PC-3 (cell line): ENCODE data around the gene ATG2A. TPM values are rescaled to one million over a fixed set of nuclear protein-coding genes. Genes with fewer than 3 reads are reported as not detected.

Experiments
- ATAC-seq: fragments of 200-7000 bp; cut with Tn5 transposase; 2 replicates; pipeline ENCODE4 v1.9.1; 2020; ENCODE audit warnings: mild to moderate bottlenecking, moderate library complexity
- BruUV-seq: library from RNA; stranded (reverse); fragments of 400-500 nt; replicated peaks from 2 replicates; lab custom pipeline; 2021; lab: Mats Ljungman, UMichigan
- CTCF ChIA-PET: fragments of 300-600 bp; sonication (Branson Sonifier 250); formaldehyde crosslinking; loops from one replicate; lab custom pipeline; 2022; ENCODE audit warnings: antibody characterized with exemption; lab: Charles Lee
- POLR2A ChIA-PET: fragments of 300-600 bp; sonication (Branson Sonifier 250); formaldehyde crosslinking; loops from one replicate; lab custom pipeline; 2022; ENCODE audit warnings: antibody characterized with exemption; ENCODE audit not compliant: unreplicated experiment; lab: Charles Lee
- DNase-seq: peaks from one replicate; pipeline ENCODE4 v3.0.0-alpha.2; 2015
- H2AFZ ChIP-seq: fragments of 300-600 bp; sonication (generic); 2 replicates; pipeline ENCODE4 v1.6.0; 2016; ENCODE audit warnings: antibody characterized with exemption, low read length
- H3F3A ChIP-seq: fragments of 300-600 bp; sonication (generic); one replicate; pipeline ENCODE4 v1.6.0; 2017; ENCODE audit warnings: antibody characterized with exemption, low read length, control low read depth, mild to moderate bottlenecking; ENCODE audit not compliant: unreplicated experiment
- H3K27ac ChIP-seq: fragments of 300-600 bp; sonication (generic); 2 replicates; pipeline ENCODE4 v1.5.1; 2016; ENCODE audit warnings: mild to moderate bottlenecking, low read length
- H3K27me3 ChIP-seq: fragments of 300-600 bp; sonication (generic); 2 replicates; pipeline ENCODE4 v1.6.1; 2016; ENCODE audit warnings: low read length, mixed read lengths
- H3K36me3 ChIP-seq: fragments of 300-600 bp; sonication (generic); 2 replicates; pipeline ENCODE4 v1.6.1; 2016; ENCODE audit warnings: low read depth, mixed run types, low read length, mixed read lengths
- H3K4me1 ChIP-seq: fragments of 300-600 bp; sonication (generic); 2 replicates; pipeline ENCODE4 v1.5.1; 2016; ENCODE audit warnings: low read length; ENCODE audit not compliant: insufficient read depth
- H3K4me2 ChIP-seq: fragments of 300-600 bp; sonication (generic); 2 replicates; pipeline ENCODE4 v1.6.0; 2016; ENCODE audit warnings: low read length
- H3K4me3 ChIP-seq: fragments of 300-600 bp; sonication (generic); 2 replicates; pipeline ENCODE4 v1.5.1; 2016; ENCODE audit warnings: mild to moderate bottlenecking, low read length, mixed read lengths
- H3K79me2 ChIP-seq: fragments of 300-600 bp; sonication (generic); 2 replicates; pipeline ENCODE4 v1.6.1; 2017; ENCODE audit warnings: low read length, mixed read lengths
- H3K9ac ChIP-seq: fragments of 300-600 bp; sonication (generic); 2 replicates; pipeline ENCODE4 v1.6.0; 2016; ENCODE audit warnings: mild to moderate bottlenecking, low read length
- H3K9me2 ChIP-seq: fragments of 300-600 bp; sonication (generic); replicated peaks from 2 replicates; pipeline ENCODE4 v1.6.1; 2016; ENCODE audit warnings: mixed run types, low read length, mixed read lengths
- H3K9me3 ChIP-seq: fragments of 300-600 bp; sonication (generic); 2 replicates; pipeline ENCODE4 v1.6.1; 2016; ENCODE audit warnings: low read length, mixed read lengths
- H4K20me1 ChIP-seq: fragments of 300-600 bp; sonication (generic); 2 replicates; pipeline ENCODE4 v1.6.1; 2016; ENCODE audit warnings: low read length, mixed read lengths
- CTCF ChIP-seq: fragments of 300-600 bp; sonication (generic); conservative IDR thresholded peaks from 2 replicates; pipeline ENCODE4 v1.5.1; 2017; ENCODE audit warnings: antibody characterized with exemption, low read depth, mild to moderate bottlenecking, low read length
- EZH2 ChIP-seq: fragments of 300-600 bp; sonication (generic); IDR thresholded peaks from one replicate; pipeline ENCODE4 v1.6.1; 2017; ENCODE audit warnings: antibody characterized with exemption, mild to moderate bottlenecking, low read length; ENCODE audit not compliant: unreplicated experiment
- EZH2phosphoT487 ChIP-seq: fragments of 300-600 bp; sonication (generic); IDR thresholded peaks from 2 replicates; pipeline ENCODE4 v1.6.1; 2018; ENCODE audit warnings: mild to moderate bottlenecking, antibody characterized with exemption, low read length, borderline replicate concordance
- intact Hi-C: fragments of 100-400 bp; cut with micrococcal nuclease; formaldehyde crosslinking; loops from 2 replicates; pipeline ENCODE4 v1.9.0; 2023
- total RNA-seq: library from RNA; depleted of rRNA; stranded (reverse); fragments of >200 nt; gene quantifications from 2 replicates; pipeline ENCODE4 v1.2.3, GENCODE V29; 2014

ATG2A gene
- total RNA-seq, 1 experiment from 2014 or later = 45.6 TPM

- H3K9me2 ChIP-seq = no peaks in the 10 kb centered on the region
- TSS peak; percentile 54 for BruUV-seq
- peak overlapping the region; percentile 36 for H3K4me3 ChIP-seq
- peak; percentile 79 for ATAC-seq
- POLR2A ChIA-PET = interaction anchor here (0.6 to 1.3 kb wide), 3 partner anchors 14 to 24 kb away, joined by 3 to 23 read pairs (median 7); partner anchors contain the start of gene EHD1
- H3K4me1 ChIP-seq = peaks cover 56% of the 10 kb centered on the region
- peaks cover 54% of the 10 kb centered on the region for H3K79me2 ChIP-seq
- peak overlapping the region; percentile 75 for H3K4me2 ChIP-seq
- no peaks in the 10 kb centered on the region for H4K20me1 ChIP-seq
- peaks cover 52% of the 10 kb centered on the region for H3K36me3 ChIP-seq
- CTCF ChIA-PET = interaction anchor here (0.6 to 1.0 kb wide), 2 partner anchors 11 to 14 kb away, joined by 3 to 6 read pairs; no protein-coding TSS in a partner anchor
- peak; percentile 100 for DNase-seq
- H3F3A ChIP-seq = peaks cover 4% of the 10 kb centered on the region
- no peaks in the 10 kb centered on the region for H3K27me3 ChIP-seq
- intact Hi-C loops = loop anchor here (1.0 to 2.0 kb wide), 2 partner anchors 14 to 24 kb away; partner anchors contain the start of gene EHD1
- peak overlapping the region; percentile 96 for H3K27ac ChIP-seq
- TF ChIP-seq CTCF = no peak
- TF ChIP-seq EZH2 = no peak
- no peak for TF ChIP-seq EZH2phosphoT487
- no peak overlapping the region for H2AFZ ChIP-seq
- H3K9ac ChIP-seq = peak overlapping the region; percentile 73
- H3K9me3 ChIP-seq = no peaks in the 10 kb centered on the region
Observed at GRCh38 chr11:64854534-64855502, 62.2 kb downstream of the ATG2A start.

- Histone ChIP-seq H3K4me1 (peaks cover 59% of the 10 kb centered on the region), H3K4me3 (0 out of 2 replicates have a peak overlapping the region, but pooled peaks have one; percentile 36), H3K9me2 (no peaks in the 10 kb centered on the region), H3K9ac (peak overlapping the region; percentile 72), H3K4me2 (peak overlapping the region; percentile 75), H3K79me2 (peaks cover 48% of the 10 kb centered on the region), H4K20me1 (no peaks in the 10 kb centered on the region), H3K36me3 (peaks cover 46% of the 10 kb centered on the region), H3K9me3 (no peaks in the 10 kb centered on the region), H3K27me3 (no peaks in the 10 kb centered on the region), H3K27ac (peak overlapping the region; percentile 96), H3F3A (peaks cover 4% of the 10 kb centered on the region), H2AFZ (no peak overlapping the region)
- ATAC-seq (no peak), DNase-seq (no peak)
- POLR2A ChIA-PET = interaction anchor here (1.3 kb wide), 1 partner anchor 15 kb away, joined by 23 read pairs; no protein-coding TSS in a partner anchor
- intact Hi-C loops = loop anchor here (2.0 kb wide), 1 partner anchor 25 kb away; the partner anchor contains the start of gene EHD1
- no peak for TF ChIP-seq EZH2
- TF ChIP-seq CTCF = no peak
- TF ChIP-seq EZH2phosphoT487 = no peak
- CTCF ChIA-PET = no interaction called here
- no TSS peak for BruUV-seq
Observed at GRCh38 chr11:64854157-64854533, 62.9 kb downstream of the ATG2A start.
